ENCODE data around the gene FRMD1.

DNA sequence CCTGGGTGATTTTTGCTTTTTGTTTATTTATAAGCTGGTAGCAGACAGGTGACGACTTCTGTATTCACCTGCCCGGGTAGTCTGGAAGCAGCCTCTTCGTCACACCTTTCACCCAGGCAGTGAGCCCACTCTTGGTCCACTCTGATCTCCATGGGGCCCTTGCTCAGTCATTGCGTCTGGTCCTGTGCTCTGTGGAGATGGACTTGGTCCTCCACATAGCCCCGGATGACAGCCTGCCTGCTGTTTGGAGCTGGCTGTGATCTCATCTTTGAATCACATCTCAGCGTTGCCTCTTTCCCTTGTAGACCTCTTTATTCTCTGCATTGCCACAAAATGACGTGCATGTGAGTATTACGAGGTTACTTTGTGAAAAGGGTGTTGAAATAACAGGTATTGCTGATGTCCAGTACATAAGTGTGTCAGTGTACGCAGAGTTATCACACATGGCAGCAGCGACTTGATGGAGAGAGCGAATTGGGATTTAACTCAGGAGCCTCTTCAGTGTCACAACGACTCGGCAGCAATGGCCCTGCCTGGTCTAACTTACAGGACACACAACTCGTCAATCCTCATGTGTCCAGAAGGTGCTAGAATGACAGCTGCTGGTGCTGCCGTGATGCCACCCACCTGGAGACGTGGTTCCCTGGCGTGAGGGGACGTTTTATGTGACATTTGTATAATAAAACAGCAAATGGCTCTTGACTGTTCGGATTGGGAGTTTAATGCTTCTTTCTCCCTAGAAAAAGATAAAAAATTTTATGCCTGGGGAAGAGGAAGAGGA is 24.2 kb upstream of the FRMD1 start:
- TF ChIP-seq, protein P1, sequence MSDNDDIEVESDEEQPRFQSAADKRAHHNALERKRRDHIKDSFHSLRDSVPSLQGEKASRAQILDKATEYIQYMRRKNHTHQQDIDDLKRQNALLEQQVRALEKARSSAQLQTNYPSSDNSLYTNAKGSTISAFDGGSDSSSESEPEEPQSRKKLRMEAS (IDR thresholded peaks at IDR 0.05), result no peak
- TF ChIP-seq CREB1 (IDR thresholded peaks at IDR 0.05; ENCODE audit: low read depth), result no peak
- TF ChIP-seq RAD21 (IDR thresholded peaks at IDR 0.05; ENCODE audit: low read depth), result no peak
- TF ChIP-seq, protein P2, sequence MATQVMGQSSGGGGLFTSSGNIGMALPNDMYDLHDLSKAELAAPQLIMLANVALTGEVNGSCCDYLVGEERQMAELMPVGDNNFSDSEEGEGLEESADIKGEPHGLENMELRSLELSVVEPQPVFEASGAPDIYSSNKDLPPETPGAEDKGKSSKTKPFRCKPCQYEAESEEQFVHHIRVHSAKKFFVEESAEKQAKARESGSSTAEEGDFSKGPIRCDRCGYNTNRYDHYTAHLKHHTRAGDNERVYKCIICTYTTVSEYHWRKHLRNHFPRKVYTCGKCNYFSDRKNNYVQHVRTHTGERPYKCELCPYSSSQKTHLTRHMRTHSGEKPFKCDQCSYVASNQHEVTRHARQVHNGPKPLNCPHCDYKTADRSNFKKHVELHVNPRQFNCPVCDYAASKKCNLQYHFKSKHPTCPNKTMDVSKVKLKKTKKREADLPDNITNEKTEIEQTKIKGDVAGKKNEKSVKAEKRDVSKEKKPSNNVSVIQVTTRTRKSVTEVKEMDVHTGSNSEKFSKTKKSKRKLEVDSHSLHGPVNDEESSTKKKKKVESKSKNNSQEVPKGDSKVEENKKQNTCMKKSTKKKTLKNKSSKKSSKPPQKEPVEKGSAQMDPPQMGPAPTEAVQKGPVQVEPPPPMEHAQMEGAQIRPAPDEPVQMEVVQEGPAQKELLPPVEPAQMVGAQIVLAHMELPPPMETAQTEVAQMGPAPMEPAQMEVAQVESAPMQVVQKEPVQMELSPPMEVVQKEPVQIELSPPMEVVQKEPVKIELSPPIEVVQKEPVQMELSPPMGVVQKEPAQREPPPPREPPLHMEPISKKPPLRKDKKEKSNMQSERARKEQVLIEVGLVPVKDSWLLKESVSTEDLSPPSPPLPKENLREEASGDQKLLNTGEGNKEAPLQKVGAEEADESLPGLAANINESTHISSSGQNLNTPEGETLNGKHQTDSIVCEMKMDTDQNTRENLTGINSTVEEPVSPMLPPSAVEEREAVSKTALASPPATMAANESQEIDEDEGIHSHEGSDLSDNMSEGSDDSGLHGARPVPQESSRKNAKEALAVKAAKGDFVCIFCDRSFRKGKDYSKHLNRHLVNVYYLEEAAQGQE (IDR thresholded peaks at IDR 0.05; ENCODE audit: low read depth), result no peak
- no peak for TF ChIP-seq EP300 (IDR thresholded peaks at IDR 0.05; ENCODE audit: borderline replicate concordance)
- no peak for TF ChIP-seq TAF1 (IDR thresholded peaks at IDR 0.05; ENCODE audit: low read depth)
- TF ChIP-seq TCF12 (IDR thresholded peaks at IDR 0.05; ENCODE audit: low read depth), result no peak
- no peak for TF ChIP-seq FOXM1 (IDR thresholded peaks at IDR 0.05; ENCODE audit: borderline replicate concordance, low read depth)
- TF ChIP-seq CEBPB (IDR thresholded peaks at IDR 0.05), result no peak

Data from Ishikawa (cell line).